ENCODE measurements around the gene SETD7. TPM values are rescaled to one million over a fixed set of nuclear protein-coding genes. Genes with fewer than 3 reads are reported as not detected.
"Not testable (repeated sequence)": the region's sequence is repeated elsewhere in the genome, so short reads cannot be mapped to it uniquely, and the experiment has no call there.

Gene SETD7
- total RNA-seq, 1 experiment from 2014 or later = 21.3 TPM

- in situ Hi-C loops (cut with HindIII; ENCODE audit: low pct_unique_long_range_greater_than_20kb, low sequenced_read_pairs) = no loop called here
- DNase-seq (ENCODE audit: low read depth, low spot score) = no peak
These were observed 54.5 kb downstream of the SETD7 start for GRCh38 chr4:139501527-139501926.

GRCh38 chr4:139501117-139501516 is 54.9 kb downstream of the SETD7 start:
- DNase-seq (ENCODE audit: low read depth, low spot score) = no peak
- in situ Hi-C loops (cut with HindIII; ENCODE audit: low pct_unique_long_range_greater_than_20kb, low sequenced_read_pairs) = no loop called here

- in situ Hi-C loops (cut with HindIII; ENCODE audit: low pct_unique_long_range_greater_than_20kb, low sequenced_read_pairs) = no loop called here
- DNase-seq (ENCODE audit: low read depth, low spot score) = no peak
These were observed 56.8 kb downstream of the SETD7 start for GRCh38 chr4:139499186-139499585.

- in situ Hi-C loops (cut with HindIII; ENCODE audit: low pct_unique_long_range_greater_than_20kb, low sequenced_read_pairs) = no loop called here
- no peak for DNase-seq (ENCODE audit: low read depth, low spot score)
These were observed 62.8 kb downstream of the SETD7 start for GRCh38 chr4:139493176-139493575.

GRCh38 chr4:139492429-139492828 is 63.6 kb downstream of the SETD7 start:
- no peak for DNase-seq (ENCODE audit: low read depth, low spot score)
- in situ Hi-C loops (cut with HindIII; ENCODE audit: low pct_unique_long_range_greater_than_20kb, low sequenced_read_pairs) = no loop called here

GRCh38 chr4:139489638-139490037 is 66.4 kb downstream of the SETD7 start:
- DNase-seq (ENCODE audit: low read depth, low spot score) = no peak
- in situ Hi-C loops (cut with HindIII; ENCODE audit: low pct_unique_long_range_greater_than_20kb, low sequenced_read_pairs) = no loop called here

- in situ Hi-C loops (cut with HindIII; ENCODE audit: low pct_unique_long_range_greater_than_20kb, low sequenced_read_pairs) = no loop called here
- no peak for DNase-seq (ENCODE audit: low read depth, low spot score)
These were observed 67.6 kb downstream of the SETD7 start for GRCh38 chr4:139488442-139488841.

- in situ Hi-C loops (cut with HindIII; ENCODE audit: low pct_unique_long_range_greater_than_20kb, low sequenced_read_pairs) = no loop called here
- no peak for DNase-seq (ENCODE audit: low read depth, low spot score)
These were observed 71.2 kb downstream of the SETD7 start for GRCh38 chr4:139484783-139485311.

- no peak for DNase-seq (ENCODE audit: low read depth, low spot score)
- in situ Hi-C loops (cut with HindIII; ENCODE audit: low pct_unique_long_range_greater_than_20kb, low sequenced_read_pairs) = no loop called here
These were observed 73.0 kb downstream of the SETD7 start for GRCh38 chr4:139483000-139483399.

GRCh38 chr4:139481465-139481864 is 74.6 kb downstream of the SETD7 start:
- DNase-seq (ENCODE audit: low read depth, low spot score) = no peak
- in situ Hi-C loops (cut with HindIII; ENCODE audit: low pct_unique_long_range_greater_than_20kb, low sequenced_read_pairs) = no loop called here

GRCh38 chr4:139476363-139476762 is 79.7 kb downstream of the SETD7 start:
- in situ Hi-C loops (cut with HindIII; ENCODE audit: low pct_unique_long_range_greater_than_20kb, low sequenced_read_pairs) = no loop called here

GRCh38 chr4:139472852-139473251 is 83.2 kb downstream of the SETD7 start:
- no peak for DNase-seq (ENCODE audit: low read depth, low spot score)
- in situ Hi-C loops (cut with HindIII; ENCODE audit: low pct_unique_long_range_greater_than_20kb, low sequenced_read_pairs) = no loop called here

More at GRCh38 chr4:139476363-139476762, 79.7 kb downstream of the SETD7 start:
- no peak for DNase-seq (ENCODE audit: low read depth, low spot score)

GRCh38 chr4:139470997-139471665 is 84.9 kb downstream of the SETD7 start:
- in situ Hi-C loops (cut with HindIII; ENCODE audit: low pct_unique_long_range_greater_than_20kb, low sequenced_read_pairs) = no loop called here
- no peak for DNase-seq (ENCODE audit: low read depth, low spot score)

- DNase-seq (ENCODE audit: low read depth, low spot score) = no peak
- in situ Hi-C loops (cut with HindIII; ENCODE audit: low pct_unique_long_range_greater_than_20kb, low sequenced_read_pairs) = no loop called here
These were observed 85.7 kb downstream of the SETD7 start for GRCh38 chr4:139470295-139470694.

GRCh38 chr4:139469869-139470268 is 86.2 kb downstream of the SETD7 start:
- no peak for DNase-seq (ENCODE audit: low read depth, low spot score)
- in situ Hi-C loops (cut with HindIII; ENCODE audit: low pct_unique_long_range_greater_than_20kb, low sequenced_read_pairs) = no loop called here

- in situ Hi-C loops (cut with HindIII; ENCODE audit: low pct_unique_long_range_greater_than_20kb, low sequenced_read_pairs) = no loop called here
- DNase-seq (ENCODE audit: low read depth, low spot score) = no peak
These were observed 86.8 kb downstream of the SETD7 start for GRCh38 chr4:139469216-139469615.

GRCh38 chr4:139468756-139469155 is 87.3 kb downstream of the SETD7 start:
- DNase-seq (ENCODE audit: low read depth, low spot score); in situ Hi-C loops (cut with HindIII; ENCODE audit: low pct_unique_long_range_greater_than_20kb, low sequenced_read_pairs): not testable (repeated sequence)

GRCh38 chr4:139465922-139466321 is 90.1 kb downstream of the SETD7 start:
- in situ Hi-C loops (cut with HindIII; ENCODE audit: low pct_unique_long_range_greater_than_20kb, low sequenced_read_pairs) = no loop called here
- DNase-seq (ENCODE audit: low read depth, low spot score) = no peak

GRCh38 chr4:139464512-139464911 is 91.5 kb downstream of the SETD7 start:
- DNase-seq (ENCODE audit: low read depth, low spot score); in situ Hi-C loops (cut with HindIII; ENCODE audit: low pct_unique_long_range_greater_than_20kb, low sequenced_read_pairs): not testable (repeated sequence)
